Stimulated activated CD4-positive, alpha-beta T cell treated with anti-CD3 and anti-CD28 coated beads, Interleukin-2, amount 100 ng/mL, for 4 hours (primary cell): ENCODE results near the gene NPSR1.

ENCODE experiments used
- DNase-seq: peaks from one replicate; pipeline ENCODE4 v3.0.0-alpha.2; 2020; ENCODE audit warnings: low read depth

The NPSR1 gene

DNA sequence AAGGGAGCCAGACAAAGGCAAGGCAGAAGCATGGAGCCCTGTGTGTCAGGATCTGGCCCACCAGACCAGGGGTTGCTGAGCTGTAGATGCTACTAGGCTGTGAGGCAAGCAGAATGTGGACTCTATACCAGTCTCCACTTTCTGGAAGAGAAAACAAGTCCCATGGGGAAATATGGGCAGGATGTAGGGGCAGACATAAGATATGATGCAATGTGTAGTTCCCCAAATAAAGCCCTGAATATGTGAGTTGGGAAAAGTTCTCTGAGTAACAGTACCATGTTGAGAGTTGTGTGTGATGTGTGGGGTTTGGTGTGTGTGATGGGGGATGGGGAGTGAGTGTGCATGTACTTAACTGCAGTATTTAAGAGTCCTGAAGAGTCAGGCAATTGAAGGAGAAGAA lies 62.3 kb downstream of the NPSR1 start:
- DNase-seq: no peak

DNA sequence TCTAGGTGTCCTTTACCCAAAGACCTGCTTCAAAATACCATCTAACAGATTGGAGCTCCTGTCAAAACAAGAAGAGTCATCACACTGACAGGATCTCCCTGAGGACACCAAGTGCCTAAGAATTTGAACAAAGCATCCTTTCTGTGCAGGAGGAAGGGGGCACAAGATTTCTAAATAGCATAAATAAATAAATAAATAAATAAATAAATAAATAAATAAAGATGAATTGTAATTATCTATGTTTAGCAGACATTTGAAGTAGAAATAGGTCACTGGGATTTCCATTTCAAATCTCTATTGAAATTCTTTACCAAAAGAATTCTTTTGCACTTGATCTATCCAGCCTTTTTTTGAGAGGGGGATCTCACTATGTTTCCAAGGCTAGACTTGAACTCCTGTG lies 65.3 kb downstream of the NPSR1 start:
- no peak for DNase-seq

DNA sequence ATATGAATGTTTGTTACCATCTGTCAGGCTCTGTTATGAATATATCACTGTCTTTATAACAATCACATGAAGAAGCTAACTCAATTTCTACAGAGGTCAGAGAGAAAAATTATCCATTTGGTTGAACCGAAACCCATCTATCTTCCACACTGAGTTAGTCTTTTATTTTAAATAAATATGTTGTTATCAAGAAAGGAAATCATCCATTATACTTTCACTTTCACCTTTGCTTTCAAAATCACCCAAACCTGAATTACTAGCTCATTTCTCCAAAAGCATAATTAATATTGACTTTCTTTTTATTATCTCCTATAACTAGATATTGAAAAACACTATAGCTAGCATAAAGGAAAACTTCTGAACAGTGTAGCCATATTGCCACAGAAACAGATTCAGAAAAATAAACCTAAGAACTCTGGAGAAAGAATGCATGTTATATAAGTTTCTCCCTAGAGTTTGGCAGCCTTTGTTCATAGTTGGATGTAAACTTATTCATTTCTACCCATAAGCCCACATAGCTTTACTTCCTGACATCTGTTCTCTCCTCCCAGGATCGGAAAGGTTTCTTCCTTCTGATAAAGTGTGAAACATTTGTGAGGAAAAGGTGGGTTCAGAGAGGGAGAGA lies 66.0 kb downstream of the NPSR1 start:
- DNase-seq: no peak

DNA sequence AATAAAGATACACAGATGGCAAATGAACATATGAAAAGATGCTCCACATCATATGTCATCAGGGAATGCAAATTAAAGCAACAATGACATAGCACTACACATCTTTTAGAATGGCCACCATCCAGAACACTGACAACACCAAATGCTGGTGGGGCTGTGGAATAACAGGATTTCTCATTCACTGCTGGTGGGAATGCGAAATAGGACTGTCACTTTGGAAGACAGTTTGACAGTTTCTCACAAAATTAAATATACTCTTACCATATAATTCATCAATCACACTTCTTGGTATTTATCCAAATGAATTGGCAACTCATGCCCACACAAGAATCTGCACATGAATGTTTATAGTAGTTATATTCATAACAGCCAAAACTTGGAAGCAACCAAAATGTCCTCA lies 68.2 kb downstream of the NPSR1 start:
- DNase-seq: no peak

DNA sequence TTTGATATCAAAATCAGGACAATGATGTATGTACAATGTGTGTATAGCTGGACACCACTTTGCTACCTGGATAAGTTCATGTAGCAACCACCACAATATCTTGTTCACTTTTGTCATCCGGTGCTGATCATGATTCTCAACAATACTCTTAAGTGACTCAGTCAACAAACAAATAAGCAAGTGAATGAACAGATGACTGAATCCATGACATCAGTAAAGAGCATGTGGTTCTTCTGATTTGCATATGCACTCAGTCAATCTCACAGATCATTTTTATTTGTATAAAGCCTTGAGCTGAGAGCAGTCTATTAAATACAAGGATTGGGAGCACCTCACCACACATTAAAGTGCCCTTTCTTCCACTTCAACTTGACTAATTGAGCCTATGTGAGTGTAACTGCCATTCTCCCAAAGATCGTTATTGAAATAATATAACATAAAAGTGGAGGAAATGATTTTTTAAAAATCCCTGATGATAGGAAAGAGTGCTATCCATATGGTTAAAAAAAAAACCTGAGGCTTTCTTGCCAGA lies 69.5 kb downstream of the NPSR1 start:
- DNase-seq: no peak

DNA sequence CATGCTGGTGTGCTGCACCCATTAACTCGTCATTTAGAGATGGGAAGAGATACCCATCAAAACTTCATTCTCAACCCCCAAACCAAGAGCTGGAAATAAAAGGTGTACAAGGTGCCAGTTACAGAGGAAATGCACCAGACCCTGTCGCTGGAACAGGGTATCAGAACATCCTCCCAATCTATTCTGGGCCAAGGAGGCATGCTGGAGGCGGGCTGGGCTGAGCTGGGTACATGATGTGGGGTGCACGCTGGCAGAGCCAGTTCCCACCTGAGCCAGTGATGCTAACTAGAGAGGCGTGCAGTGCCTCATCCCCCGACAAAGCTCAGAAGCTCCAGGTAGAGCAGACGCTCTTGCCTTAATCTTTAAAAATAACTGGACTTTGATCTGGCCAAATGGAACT lies 70.1 kb downstream of the NPSR1 start:
- DNase-seq: no peak

DNA sequence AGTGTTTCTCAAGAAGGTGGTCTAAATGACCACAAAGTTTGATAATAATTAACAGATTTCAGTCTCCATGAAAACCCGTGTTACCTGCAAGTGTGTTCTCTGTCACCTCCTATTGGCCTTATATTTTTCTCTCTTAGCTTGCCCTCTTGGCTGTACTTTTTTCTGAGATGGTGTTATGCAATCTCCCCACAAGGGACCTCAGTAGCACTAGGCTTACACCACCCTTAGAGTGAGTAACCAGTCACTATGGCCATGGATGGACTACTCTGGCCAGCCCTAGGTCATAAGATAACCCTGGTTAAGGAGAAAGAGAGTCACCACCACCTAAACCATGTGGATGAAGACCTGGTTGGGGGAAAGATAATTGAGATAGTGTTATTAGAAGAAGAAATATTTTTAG lies 76.8 kb downstream of the NPSR1 start:
- DNase-seq: no peak

DNA sequence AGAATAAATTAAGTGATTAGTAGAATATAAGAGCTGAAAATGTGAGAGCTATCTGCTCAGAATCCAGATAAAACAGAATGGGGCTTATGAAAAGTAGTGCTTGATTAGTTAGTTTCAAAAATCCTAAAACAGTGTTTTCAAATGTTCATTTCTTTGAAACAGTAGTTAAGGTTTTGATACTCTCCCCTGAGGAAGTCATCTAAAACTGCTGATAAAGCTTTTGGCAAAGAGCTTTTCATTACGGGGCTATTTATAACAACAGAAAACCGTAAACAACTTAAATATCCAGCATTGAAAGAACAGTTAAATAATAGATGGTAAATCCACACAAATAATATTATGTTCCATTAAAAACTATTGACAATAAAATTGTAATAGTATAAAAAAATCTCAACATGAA lies 77.5 kb downstream of the NPSR1 start:
- DNase-seq: no peak

DNA sequence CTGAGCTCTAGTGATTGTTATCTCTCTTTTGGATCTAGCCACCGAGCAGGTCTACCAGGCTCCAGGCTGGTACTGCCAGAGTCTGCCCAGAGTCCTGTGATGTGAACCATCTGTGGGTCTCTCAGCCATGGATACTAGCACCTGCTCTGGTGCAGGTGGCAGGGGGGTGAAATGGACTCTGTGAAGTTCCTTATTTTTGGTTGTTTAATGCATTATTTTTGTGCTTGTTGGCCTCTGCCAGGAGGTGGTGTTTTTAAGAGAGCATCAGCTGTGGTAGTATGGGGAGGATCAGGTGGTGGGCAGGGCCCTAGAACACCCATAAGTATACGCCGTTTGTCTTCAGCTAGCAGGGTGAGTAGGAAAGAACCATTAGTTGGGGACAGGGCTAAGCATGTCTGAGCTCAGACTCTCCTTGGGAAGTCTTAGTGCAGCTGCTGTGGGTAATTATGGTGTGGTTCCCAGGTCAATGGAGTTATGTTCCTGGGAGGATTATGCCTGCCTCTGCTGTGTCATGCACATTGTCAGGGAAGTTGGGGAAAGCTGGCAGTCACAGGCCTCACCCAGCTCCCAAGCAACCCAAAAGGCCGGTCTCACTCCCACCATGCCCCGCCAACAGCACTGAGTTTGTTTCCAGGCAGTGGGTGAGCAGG lies 81.8 kb downstream of the NPSR1 start:
- DNase-seq: no peak

DNA sequence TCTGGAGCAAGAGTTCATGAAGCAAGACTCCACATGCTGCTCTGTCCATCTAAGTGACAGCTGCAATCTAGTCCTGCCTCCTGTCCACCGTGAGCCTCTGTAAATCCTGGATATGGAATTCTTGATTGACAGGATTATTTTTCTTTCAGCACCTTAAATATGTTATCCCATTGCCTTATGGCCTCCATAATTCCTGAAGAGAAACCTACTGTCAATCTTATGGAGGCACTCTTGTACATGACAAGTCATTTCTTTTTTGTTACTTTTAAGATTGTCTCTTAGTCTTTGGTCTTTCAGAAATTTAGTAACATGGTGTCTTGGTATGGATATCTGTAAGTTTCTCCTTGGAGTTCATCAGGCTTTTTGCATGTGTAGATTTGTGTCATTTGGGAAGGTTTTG lies 82.8 kb downstream of the NPSR1 start:
- DNase-seq: no peak

DNA sequence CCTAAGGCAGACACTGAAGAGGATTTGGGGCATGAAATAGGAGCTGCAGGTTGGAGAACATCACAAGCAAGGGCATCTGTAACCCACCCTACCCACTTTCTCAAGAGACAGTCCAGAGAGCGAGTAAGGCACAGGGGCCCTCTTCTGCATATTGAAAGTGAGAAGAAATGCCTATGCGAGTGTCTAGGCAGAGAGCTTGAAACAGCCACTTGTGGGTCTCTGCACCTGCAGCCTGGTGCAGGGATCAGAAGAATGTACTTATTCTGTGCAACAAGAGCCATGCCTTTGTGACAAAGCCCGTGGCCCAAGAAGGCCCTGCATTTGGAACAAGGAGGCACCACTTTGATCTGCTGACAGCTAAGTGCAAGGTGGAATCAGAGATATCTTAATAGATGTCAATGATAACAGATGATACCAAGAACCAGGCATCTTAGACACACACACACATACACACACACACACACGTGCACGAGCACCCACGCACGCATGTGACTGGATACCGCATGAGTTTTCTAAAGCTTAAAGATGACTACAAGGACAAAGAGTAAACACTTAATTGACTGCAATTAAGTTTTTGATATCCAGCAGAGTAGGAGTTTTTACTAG lies 89.3 kb downstream of the NPSR1 start:
- no peak for DNase-seq

DNA sequence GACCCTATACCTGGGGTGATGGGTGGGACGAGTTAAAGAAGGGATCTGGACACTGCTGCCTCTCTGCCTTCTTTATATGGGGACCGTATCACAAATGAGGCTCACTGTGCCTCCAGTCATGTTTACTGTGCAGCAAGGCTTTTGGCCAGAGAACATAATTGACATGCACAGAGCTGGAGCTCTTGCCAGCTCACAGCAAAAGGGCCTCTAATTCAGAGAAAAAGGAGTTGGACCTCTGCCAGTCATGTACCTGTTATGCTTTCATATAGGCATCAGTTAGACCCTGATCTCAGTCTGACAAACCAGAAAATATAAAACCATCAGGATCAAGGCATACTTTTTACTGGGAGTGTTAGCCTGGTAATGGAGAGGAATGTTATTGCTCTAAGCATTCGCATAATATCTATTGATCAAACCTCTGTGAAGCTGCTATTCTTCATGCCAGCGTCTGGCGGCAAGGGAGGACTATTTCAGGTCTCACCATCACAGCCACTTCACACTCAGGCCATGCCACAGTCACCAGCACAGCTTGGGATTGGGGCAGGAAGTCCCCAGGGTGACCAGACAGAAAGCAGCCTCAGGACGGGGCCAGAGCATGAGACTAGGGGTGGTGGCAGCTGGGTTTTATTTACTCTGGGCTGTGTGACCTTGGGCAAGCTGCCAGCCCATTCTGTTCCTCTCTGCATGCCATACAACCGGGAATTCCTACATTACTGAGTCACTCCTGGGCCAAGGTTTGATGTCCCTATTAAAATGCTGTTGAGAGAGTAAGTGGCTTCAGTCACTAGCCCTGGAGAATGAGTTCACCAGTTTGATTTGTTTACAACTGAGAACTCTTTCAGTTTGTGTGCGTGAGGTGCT lies 90.1 kb downstream of the NPSR1 start:
- DNase-seq: no peak

DNA sequence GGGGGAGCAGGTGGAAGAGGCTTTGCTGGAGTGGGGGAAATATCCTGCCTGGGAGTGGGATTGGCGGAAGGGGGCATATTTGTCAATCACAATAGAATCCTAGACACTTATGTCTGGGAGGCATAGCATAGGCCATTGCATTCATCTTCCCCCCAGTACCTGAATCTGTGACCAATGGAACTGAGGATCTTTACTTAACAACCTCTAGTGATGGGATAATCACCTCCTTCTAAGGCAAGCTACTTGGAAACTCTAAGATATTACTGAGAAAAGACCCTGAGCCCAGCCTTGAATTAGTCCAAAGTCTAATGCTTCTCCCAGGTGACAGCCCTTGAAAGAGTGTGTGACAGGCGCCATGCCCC lies 90.7 kb downstream of the NPSR1 start:
- no peak for DNase-seq

DNA sequence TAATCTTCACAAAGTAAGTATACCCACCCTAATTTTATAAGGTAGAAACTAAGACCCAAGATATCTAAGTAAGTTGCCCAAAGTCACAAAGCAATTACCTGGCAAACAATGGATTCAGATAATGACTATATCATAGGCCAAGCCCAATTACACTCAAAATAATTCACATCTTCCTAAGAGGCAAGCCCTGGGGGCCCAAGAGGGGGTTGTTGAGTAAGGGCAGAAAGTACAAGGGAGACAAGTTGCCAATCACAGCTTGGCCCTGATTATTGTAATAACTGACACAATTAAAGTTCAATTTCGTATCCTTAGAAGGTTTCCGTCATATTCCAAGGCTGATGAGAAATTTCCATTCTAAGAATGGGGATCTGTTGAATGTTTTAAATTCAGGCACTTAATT lies 91.4 kb downstream of the NPSR1 start:
- no peak for DNase-seq

DNA sequence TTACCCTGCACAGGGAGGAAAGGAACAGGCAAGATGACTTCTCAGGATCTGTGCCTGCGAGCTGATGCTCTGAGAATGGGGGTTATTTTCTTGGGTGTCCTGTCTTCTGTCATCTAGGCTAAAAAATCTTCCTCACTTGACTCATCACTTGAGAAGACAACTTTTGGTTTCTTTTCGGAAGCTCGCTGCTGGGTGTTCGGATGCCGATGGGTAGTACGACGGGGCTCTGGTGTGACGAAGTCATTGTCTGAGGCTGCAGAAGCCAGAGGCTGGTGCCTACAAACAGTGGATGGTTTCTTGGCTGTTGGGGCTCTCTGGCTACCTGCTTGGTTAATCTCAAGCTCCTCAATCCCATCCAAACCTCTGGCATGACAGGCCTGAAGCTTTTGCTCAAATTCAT lies 92.2 kb downstream of the NPSR1 start:
- no peak for DNase-seq

DNA sequence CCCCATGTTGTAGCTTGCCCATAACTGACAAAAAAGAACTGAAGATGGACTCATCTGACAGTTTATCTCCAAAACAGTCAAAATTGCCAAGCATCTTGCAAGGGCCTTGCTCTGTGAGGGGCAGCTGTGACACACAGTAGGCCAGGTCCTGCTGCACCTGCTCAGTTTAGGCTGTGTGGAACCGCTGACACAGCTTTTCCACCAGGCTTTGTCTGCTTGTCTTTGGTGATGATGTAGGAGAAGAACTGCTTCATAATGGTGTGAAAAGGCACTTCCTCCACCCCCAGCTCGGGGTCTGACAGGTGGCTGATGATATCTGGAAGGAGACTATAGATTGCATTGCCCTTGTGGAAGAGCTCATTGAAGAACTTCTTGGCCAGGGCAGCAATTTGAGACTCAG lies 92.6 kb downstream of the NPSR1 start:
- no peak for DNase-seq

DNA sequence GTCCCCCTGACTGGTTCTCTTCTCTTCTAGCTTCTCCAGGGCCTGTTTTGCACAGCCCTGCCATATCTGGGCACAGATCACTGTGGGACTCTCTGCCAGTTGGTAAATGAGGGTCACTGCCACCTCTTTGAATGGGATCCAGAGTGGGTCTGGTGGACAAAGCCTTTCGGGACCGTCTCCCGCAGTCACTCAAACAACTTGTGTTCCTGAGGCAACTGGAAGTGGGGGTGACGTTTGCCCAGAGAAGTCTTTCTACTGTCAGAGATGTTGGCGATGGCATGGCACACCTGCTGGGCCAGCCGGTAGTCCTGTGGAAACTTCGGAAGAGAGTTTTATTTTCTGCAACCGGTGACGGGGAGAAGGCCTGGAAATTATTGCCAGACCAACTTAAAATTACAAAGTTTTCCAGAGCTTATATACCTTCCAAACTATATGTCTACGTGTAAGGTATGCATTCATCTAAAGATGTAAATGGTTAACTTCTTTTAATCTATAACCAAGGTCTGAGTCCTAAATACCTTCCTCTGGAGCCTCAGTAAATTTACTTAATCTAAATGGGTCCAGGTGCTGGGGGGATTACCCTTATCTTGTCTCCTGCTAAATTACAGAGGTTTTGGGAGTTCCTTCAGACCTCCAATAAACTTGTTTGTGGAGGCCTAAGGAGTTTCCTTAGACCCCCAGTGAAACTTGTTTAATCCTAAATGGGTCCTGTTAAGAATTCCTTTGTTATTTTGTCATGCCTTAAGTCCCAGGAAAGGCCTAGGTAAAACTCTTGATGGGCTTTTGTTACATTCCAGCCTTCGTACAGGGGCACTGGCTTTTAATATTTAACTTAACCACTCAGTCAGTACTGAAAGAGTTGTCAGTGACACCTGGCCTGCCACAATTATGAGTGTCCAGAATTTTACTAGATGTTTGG lies 94.0 kb downstream of the NPSR1 start:
- DNase-seq: no peak

DNA sequence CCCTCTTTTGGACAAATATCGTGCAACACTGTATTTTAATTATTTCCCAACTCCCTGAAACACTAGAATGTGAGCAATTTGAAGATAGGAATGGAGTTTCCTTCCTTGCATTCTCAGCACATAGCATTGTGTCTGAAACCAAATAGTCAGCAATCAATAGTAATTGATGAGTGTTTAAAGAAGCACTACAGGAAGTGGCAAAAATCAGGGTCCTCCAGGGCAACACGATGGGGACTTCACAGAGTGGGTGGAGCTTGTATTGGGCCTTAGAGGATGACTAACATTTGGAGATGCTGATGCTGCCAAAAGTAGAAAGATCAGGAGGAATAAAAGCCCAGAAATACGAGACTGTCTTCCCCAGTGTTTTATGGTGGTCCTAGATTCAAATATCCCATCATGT lies 94.9 kb downstream of the NPSR1 start:
- DNase-seq: no peak

DNA sequence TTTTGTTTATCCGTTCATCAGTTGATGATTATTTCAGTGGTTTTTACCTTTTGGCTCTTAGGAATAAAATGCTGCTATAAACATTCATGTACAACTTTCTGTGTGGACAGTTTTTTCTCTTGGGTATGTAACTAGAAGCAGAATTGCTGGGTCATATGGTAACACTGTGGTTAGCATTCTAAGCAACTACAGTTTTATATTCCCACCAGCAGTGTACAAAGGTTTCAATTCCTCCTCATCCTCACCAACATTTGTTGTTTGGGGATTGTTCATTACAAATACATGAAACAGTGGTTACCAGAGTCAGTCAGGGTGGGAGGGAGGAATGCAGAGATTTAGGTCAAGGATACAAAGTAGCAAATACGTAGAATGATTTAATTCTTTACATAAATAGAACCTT lies 97.0 kb downstream of the NPSR1 start:
- no peak for DNase-seq

DNA sequence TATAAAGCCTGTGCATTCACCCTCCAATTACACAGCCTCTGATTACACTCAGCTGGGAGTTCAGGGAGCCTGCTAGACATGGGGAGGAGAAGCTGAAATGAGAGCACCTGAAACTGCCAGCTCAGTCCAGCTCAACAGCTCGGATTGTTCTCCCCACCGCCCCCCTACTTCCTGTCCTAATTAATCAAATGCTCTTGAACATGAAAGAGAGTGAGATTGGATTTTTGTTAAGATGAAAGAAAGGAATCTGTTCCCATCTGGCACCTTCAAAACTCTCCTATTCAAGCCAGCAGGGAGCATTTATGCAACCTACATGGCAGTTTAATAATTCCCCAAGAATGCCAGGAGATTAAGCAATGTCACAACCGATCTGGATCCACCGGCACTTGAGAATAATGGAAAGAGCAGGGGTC lies 98.0 kb downstream of the NPSR1 start:
- DNase-seq: no peak

DNA sequence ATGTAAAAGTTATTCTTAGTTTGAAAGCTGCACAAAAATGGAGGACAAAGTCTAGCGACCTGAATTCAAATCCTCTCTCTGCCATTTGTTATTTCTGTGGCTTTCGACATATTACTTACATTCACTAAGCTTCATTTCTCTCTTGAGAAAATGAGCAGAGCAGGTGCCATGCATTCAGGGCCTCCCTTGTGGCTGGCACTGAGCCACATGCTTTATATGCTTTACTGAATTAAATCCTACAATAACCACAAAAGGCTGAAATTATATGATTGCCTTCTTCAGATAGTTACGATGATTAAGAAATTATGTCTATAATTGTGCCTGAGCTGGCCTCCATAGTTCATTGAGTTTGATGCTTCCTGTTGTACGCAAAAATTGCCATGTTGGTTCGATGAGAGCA lies 98.7 kb downstream of the NPSR1 start:
- DNase-seq: no peak
